ENCODE results near the gene GABBR2. TPM values are rescaled to one million over a fixed set of nuclear protein-coding genes. Genes with fewer than 3 reads are reported as not detected.

Gene GABBR2
- total RNA-seq, 2 donors from 2014 or later, result not detected

GRCh38 chr9:98529841-98530240, 178.9 kb downstream of the GABBR2 start:
- no peaks in the 10 kb centered on the region for H3K27me3 ChIP-seq
- intact Hi-C loops (cut with DNase I), result no loop called here
- no peak for TF ChIP-seq POLR2A (IDR thresholded peaks at IDR 0.05)
- no peak for TF ChIP-seq CTCF (IDR thresholded peaks at IDR 0.05)
- DNase-seq (no peak), ATAC-seq (no peak)
- H3K27ac ChIP-seq, result no peak overlapping the region
- H3K36me3 ChIP-seq (replicated peaks in 1 of 2; ENCODE audit: insufficient read depth in 1 of 2, low read depth in 2 of 2), result no peaks in the 10 kb centered on the region
- no peaks in the 10 kb centered on the region for H3K9me3 ChIP-seq
- WGBS, 2 donors, result 73 to 84% methylated on average over 7 of the region's 7 CpGs
- H3K4me1 ChIP-seq, result no peaks in the 10 kb centered on the region
- no peak overlapping the region for H3K4me3 ChIP-seq

- intact Hi-C loops (cut with DNase I), result no loop called here
- Histone ChIP-seq H3K4me1 (no peaks in the 10 kb centered on the region), H3K27me3 (no peaks in the 10 kb centered on the region), H3K9me3 (no peaks in the 10 kb centered on the region), H3K27ac (no peak overlapping the region), H3K4me3 (no peak overlapping the region), H3K36me3 (replicated peaks in 1 of 2; ENCODE audit: insufficient read depth in 1 of 2, low read depth in 2 of 2) (no peaks in the 10 kb centered on the region)
- TF ChIP-seq CTCF (IDR thresholded peaks at IDR 0.05) (no peak), POLR2A (IDR thresholded peaks at IDR 0.05) (no peak)
- 43 to 53% methylated on average over 5 of the region's 5 CpGs for WGBS, 2 donors
- DNase-seq (no peak), ATAC-seq (no peak)
These were observed 185.4 kb downstream of the GABBR2 start for GRCh38 chr9:98523231-98523901.

GRCh38 chr9:98522487-98522886, 186.2 kb downstream of the GABBR2 start:
- intact Hi-C loops (cut with DNase I), result no loop called here
- no peak overlapping the region for H3K4me3 ChIP-seq
- no peak for ATAC-seq

GRCh38 chr9:98521141-98521540, 187.6 kb downstream of the GABBR2 start:
- ATAC-seq (no peak), DNase-seq (no peak)
- intact Hi-C loops (cut with DNase I), result no loop called here
- Histone ChIP-seq H3K27ac (no peak overlapping the region), H3K36me3 (replicated peaks in 1 of 2; ENCODE audit: insufficient read depth in 1 of 2, low read depth in 2 of 2) (no peaks in the 10 kb centered on the region), H3K27me3 (no peaks in the 10 kb centered on the region), H3K4me1 (no peaks in the 10 kb centered on the region), H3K4me3 (no peak overlapping the region), H3K9me3 (no peaks in the 10 kb centered on the region)
- 63 to 82% methylated on average over 2 to 3 of the region's 3 CpGs for WGBS, 2 donors
- no peak for TF ChIP-seq POLR2A (IDR thresholded peaks at IDR 0.05)
- no peak for TF ChIP-seq CTCF (IDR thresholded peaks at IDR 0.05)

More at GRCh38 chr9:98522487-98522886, 186.2 kb downstream of the GABBR2 start:
- no peaks in the 10 kb centered on the region for H3K27me3 ChIP-seq
- H3K27ac ChIP-seq, result no peak overlapping the region
- H3K36me3 ChIP-seq (replicated peaks in 1 of 2; ENCODE audit: insufficient read depth in 1 of 2, low read depth in 2 of 2), result no peaks in the 10 kb centered on the region
- TF ChIP-seq POLR2A (IDR thresholded peaks at IDR 0.05), result no peak
- no peak for TF ChIP-seq CTCF (IDR thresholded peaks at IDR 0.05)
- no peak for DNase-seq
- H3K4me1 ChIP-seq, result no peaks in the 10 kb centered on the region
- H3K9me3 ChIP-seq, result no peaks in the 10 kb centered on the region
